ENCODE data around the gene SKAP1.

DNA sequence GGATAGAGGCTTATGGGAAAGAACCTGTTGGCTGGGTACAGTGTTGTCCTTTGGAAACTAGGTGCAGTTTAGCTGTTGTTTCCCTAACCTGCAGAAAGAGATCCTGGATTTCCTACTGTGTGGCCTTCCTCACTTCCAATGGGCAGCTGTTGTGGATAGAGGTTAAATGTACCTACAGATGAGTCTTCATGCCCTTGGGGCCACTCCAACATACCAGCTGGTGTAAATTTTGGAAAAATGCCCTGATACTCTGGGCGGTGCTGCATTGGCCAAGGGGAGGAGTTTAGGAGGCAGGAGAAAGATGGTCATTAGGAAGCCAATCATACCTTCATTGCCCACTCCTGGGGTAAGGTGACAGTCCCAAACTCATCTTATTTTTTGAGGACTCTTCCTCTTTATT, 252.2 kb downstream of the SKAP1 start:
- TF ChIP-seq, protein P1, sequence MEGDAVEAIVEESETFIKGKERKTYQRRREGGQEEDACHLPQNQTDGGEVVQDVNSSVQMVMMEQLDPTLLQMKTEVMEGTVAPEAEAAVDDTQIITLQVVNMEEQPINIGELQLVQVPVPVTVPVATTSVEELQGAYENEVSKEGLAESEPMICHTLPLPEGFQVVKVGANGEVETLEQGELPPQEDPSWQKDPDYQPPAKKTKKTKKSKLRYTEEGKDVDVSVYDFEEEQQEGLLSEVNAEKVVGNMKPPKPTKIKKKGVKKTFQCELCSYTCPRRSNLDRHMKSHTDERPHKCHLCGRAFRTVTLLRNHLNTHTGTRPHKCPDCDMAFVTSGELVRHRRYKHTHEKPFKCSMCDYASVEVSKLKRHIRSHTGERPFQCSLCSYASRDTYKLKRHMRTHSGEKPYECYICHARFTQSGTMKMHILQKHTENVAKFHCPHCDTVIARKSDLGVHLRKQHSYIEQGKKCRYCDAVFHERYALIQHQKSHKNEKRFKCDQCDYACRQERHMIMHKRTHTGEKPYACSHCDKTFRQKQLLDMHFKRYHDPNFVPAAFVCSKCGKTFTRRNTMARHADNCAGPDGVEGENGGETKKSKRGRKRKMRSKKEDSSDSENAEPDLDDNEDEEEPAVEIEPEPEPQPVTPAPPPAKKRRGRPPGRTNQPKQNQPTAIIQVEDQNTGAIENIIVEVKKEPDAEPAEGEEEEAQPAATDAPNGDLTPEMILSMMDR (IDR thresholded peaks at IDR 0.05): no peak
- TF ChIP-seq POLR2A (IDR thresholded peaks at IDR 0.05): no peak
- TF ChIP-seq POLR2AphosphoS5 (IDR thresholded peaks at IDR 0.05): no peak

Measured in stomach (tissue), 4 donors.